NB4 (cell line): ENCODE data around the gene AUTS2.

Experiments used
- CTCF ChIP-seq: IDR thresholded peaks from one replicate; pipeline ENCODE4 v1.5.1; 2012; ENCODE audit warnings: low read depth, low read length
- POLR2A ChIP-seq: IDR thresholded peaks from 2 replicates; pipeline ENCODE4 v1.6.1; 2011; ENCODE audit warnings: mild to moderate bottlenecking; ENCODE audit not compliant: insufficient read length; ENCODE audit errors: extremely low read depth

GRCh38 chr7:70571961-70572360 is 973.7 kb downstream of the AUTS2 start:
- TF ChIP-seq CTCF = no peak
- no peak for TF ChIP-seq POLR2A
